PC-9 (cell line): ENCODE measurements around the gene CSH2.
"Not testable (repeated sequence)": the region's sequence is repeated elsewhere in the genome, so short reads cannot be mapped to it uniquely, and the experiment has no call there.

ENCODE experiments used
- CTCF ChIP-seq: fragments of 200-600 bp; sonication (generic); conservative IDR thresholded peaks from 2 replicates; pipeline ENCODE4 v1.6.1; 2017; ENCODE audit warnings: mixed run types, antibody characterized with exemption, mild to moderate bottlenecking, moderate library complexity
- EZH2 ChIP-seq: fragments of 200-600 bp; sonication (generic); IDR thresholded peaks from 2 replicates; pipeline ENCODE4 v1.8.0; 2017; ENCODE audit warnings: antibody characterized with exemption, low read depth

GRCh38 chr17:63898899-63899798 lies 25.7 kb upstream of the CSH2 start:
- TF ChIP-seq EZH2, CTCF: not testable (repeated sequence)
